GM23338 (cell line): ENCODE results near the gene C12orf54. TPM values are rescaled to one million over a fixed set of nuclear protein-coding genes. Genes with fewer than 3 reads are reported as not detected.
"Not testable (repeated sequence)": the region's sequence is repeated elsewhere in the genome, so short reads cannot be mapped to it uniquely, and the experiment has no call there.

ENCODE experiments used
- ATAC-seq: fragments of 200-7000 bp; cut with Tn5 transposase; 3 replicates; pipeline ENCODE4 v1.9.1; 2020
- DNase-seq: peaks from one replicate; pipeline ENCODE4 v3.0.0-alpha.2; 2015; ENCODE audit warnings: low spot score
- H2AFZ ChIP-seq: fragments of 200-600 bp; sonication (generic); 2 replicates; pipeline ENCODE4 v1.8.0; 2016; ENCODE audit warnings: antibody characterized with exemption, mild to moderate bottlenecking, moderate library complexity
- H3F3A ChIP-seq: fragments of 200-600 bp; sonication (generic); replicated peaks from 2 replicates; pipeline ENCODE4 v1.8.0; 2017; ENCODE audit warnings: antibody characterized with exemption, mixed run types, low read depth
- H3K27ac ChIP-seq: fragments of 200-600 bp; sonication (generic); 2 replicates; pipeline ENCODE4 v1.6.1; 2016; ENCODE audit warnings: low read depth
- H3K27me3 ChIP-seq: fragments of 200-600 bp; sonication (generic); 2 replicates; pipeline ENCODE4 v1.8.0; 2016; ENCODE audit warnings: mild to moderate bottlenecking, mixed run types, moderate library complexity; ENCODE audit not compliant: insufficient read depth
- H3K36me3 ChIP-seq: fragments of 200-600 bp; sonication (generic); 2 replicates; pipeline ENCODE4 v1.8.0; 2016; ENCODE audit warnings: mild to moderate bottlenecking; ENCODE audit not compliant: insufficient read depth
- H3K4me1 ChIP-seq: fragments of 200-600 bp; sonication (generic); 2 replicates; pipeline ENCODE4 v1.8.0; 2016; ENCODE audit warnings: mild to moderate bottlenecking, moderate library complexity; ENCODE audit not compliant: insufficient read depth
- H3K4me2 ChIP-seq: fragments of 200-600 bp; sonication (generic); 2 replicates; pipeline ENCODE4 v1.7.1; 2017; ENCODE audit warnings: mixed run types
- H3K4me3 ChIP-seq: fragments of 200-600 bp; sonication (generic); 2 replicates; pipeline ENCODE4 v1.6.1; 2016; ENCODE audit warnings: mixed run types
- H3K79me2 ChIP-seq: fragments of 200-600 bp; sonication (generic); replicated peaks from 2 replicates; pipeline ENCODE4 v1.8.0; 2017; ENCODE audit warnings: mild to moderate bottlenecking; ENCODE audit not compliant: insufficient read depth
- H3K9me2 ChIP-seq: fragments of 200-600 bp; sonication (generic); 2 replicates; pipeline ENCODE4 v1.8.0; 2017; ENCODE audit not compliant: insufficient read depth
- H4K20me1 ChIP-seq: fragments of 200-600 bp; sonication (generic); replicated peaks from 2 replicates; pipeline ENCODE4 v1.8.0; 2017; ENCODE audit warnings: mild to moderate bottlenecking; ENCODE audit not compliant: insufficient read depth
- H3K27ac Mint-ChIP-seq: 2 replicates; pipeline ENCODE4 v1.8.0; 2020; ENCODE audit warnings: inconsistent platforms, mild to moderate bottlenecking, moderate library complexity, mixed read lengths
- H3K27me3 Mint-ChIP-seq: 3 replicates; pipeline ENCODE4 v1.8.0; 2022; ENCODE audit warnings: low read depth, mild to moderate bottlenecking, moderate library complexity, mixed read lengths, inconsistent platforms; ENCODE audit not compliant: insufficient read depth, poor library complexity
- H3K36me3 Mint-ChIP-seq: 3 replicates; pipeline ENCODE4 v1.8.0; 2021; ENCODE audit warnings: low read depth, mild to moderate bottlenecking, inconsistent platforms, moderate library complexity, mixed read lengths
- H3K4me1 Mint-ChIP-seq: 3 replicates; pipeline ENCODE4 v1.8.0; 2020; ENCODE audit warnings: mild to moderate bottlenecking, inconsistent platforms, mixed read lengths
- H3K4me3 Mint-ChIP-seq: 3 replicates; pipeline ENCODE4 v1.8.0; 2021; ENCODE audit warnings: moderate library complexity, mild to moderate bottlenecking, inconsistent platforms, mixed read lengths
- H3K9me3 Mint-ChIP-seq: 3 replicates; pipeline ENCODE4 v1.8.0; 2020; ENCODE audit warnings: moderate library complexity, mild to moderate bottlenecking, inconsistent platforms, mixed read lengths
- EZH2 ChIP-seq: fragments of 200-600 bp; sonication (generic); IDR thresholded peaks from one replicate; pipeline ENCODE4 v1.8.0; 2017; ENCODE audit warnings: antibody characterized with exemption, mild to moderate bottlenecking, low read depth; ENCODE audit not compliant: unreplicated experiment
- ZNF462 ChIP-seq: fragments of 250-450 bp; sonication (Bioruptor Pico); IDR thresholded peaks from 2 replicates; pipeline ENCODE4 v1.5.0; 2020; ENCODE audit warnings: mild to moderate bottlenecking, moderate library complexity
- polyA plus RNA-seq: library from polyadenylated mRNA; unstranded; fragments of >200 nt; fragmentation: Nextera tagmentation; extraction: Ambion mirVana; gene quantifications from 2 replicates; pipeline ENCODE4 v1.2.1, GENCODE V29; 2016
- total RNA-seq: library from RNA; depleted of rRNA; stranded (reverse); fragments of >200 nt; shearing (Covaris generic); gene quantifications from 2 replicates; pipeline ENCODE4 v1.2.3, GENCODE V29; 2014

The C12orf54 gene
- total and polyA plus RNA-seq, 2 experiments from 2014 or later: not detected

- H3K9me3 Mint-ChIP-seq: peaks cover 58% of the 10 kb centered on the region
- H3K27me3 ChIP-seq, H4K20me1 ChIP-seq, H3K27ac Mint-ChIP-seq, H2AFZ ChIP-seq, H3K9me2 ChIP-seq, H3K4me1 ChIP-seq, H3K27ac ChIP-seq, ATAC-seq, H3K4me2 ChIP-seq, H3K79me2 ChIP-seq, H3K4me3 ChIP-seq, H3K27me3 Mint-ChIP-seq, DNase-seq, H3K4me1 Mint-ChIP-seq, H3K4me3 Mint-ChIP-seq, H3K36me3 ChIP-seq, H3F3A ChIP-seq: not testable (repeated sequence)
- H3K36me3 Mint-ChIP-seq: peaks cover 30% of the 10 kb centered on the region
These were observed 7.8 kb upstream of the C12orf54 start for GRCh38 chr12:48474497-48474896.

- H2AFZ ChIP-seq: no peak overlapping the region
- no peaks in the 10 kb centered on the region for H3K4me1 ChIP-seq
- no peaks in the 10 kb centered on the region for H3K36me3 Mint-ChIP-seq
- no peak overlapping the region for H3K4me2 ChIP-seq
- H4K20me1 ChIP-seq: no peaks in the 10 kb centered on the region
- TF ChIP-seq EZH2 (no peak), ZNF462 (CRISPR knock-in tag) (no peak)
- DNase-seq: no peak
- H3K27ac Mint-ChIP-seq: no peak overlapping the region
- H3K4me3 ChIP-seq: no peak overlapping the region
- H3K27me3 Mint-ChIP-seq: peaks cover 3% of the 10 kb centered on the region
- H3K27ac ChIP-seq: no peak overlapping the region
- H3K4me1 Mint-ChIP-seq: peaks cover 4% of the 10 kb centered on the region; the same call in 2 of the 3 replicates
- no peaks in the 10 kb centered on the region; the same call in 1 of the 2 replicates for H3K36me3 ChIP-seq
- no peaks in the 10 kb centered on the region for H3K79me2 ChIP-seq
- H3K27me3 ChIP-seq: no peaks in the 10 kb centered on the region
- no peak overlapping the region for H3K4me3 Mint-ChIP-seq
- H3K9me3 Mint-ChIP-seq: peaks cover 14% of the 10 kb centered on the region; the same call in 2 of the 3 replicates
- no peak for ATAC-seq
- no peaks in the 10 kb centered on the region for H3F3A ChIP-seq
- peaks cover 4% of the 10 kb centered on the region; the same call in 1 of the 2 replicates for H3K9me2 ChIP-seq
These were observed 632 bp downstream of the C12orf54 start for GRCh38 chr12:48482930-48483329.
